GM19372 (cell line): ENCODE measurements around the gene ATP6V0C.
"Not testable (repeated sequence)": the region's sequence is repeated elsewhere in the genome, so short reads cannot be mapped to it uniquely, and the experiment has no call there.

ENCODE experiments used
- ATAC-seq: cut with Tn5 transposase; IDR thresholded peaks from one replicate; pipeline ENCODE4 v1.9.1; 2021; ENCODE audit warnings: mild to moderate bottlenecking, low read depth, moderate library complexity; ENCODE audit not compliant: unreplicated experiment

Gene ATP6V0C

DNA sequence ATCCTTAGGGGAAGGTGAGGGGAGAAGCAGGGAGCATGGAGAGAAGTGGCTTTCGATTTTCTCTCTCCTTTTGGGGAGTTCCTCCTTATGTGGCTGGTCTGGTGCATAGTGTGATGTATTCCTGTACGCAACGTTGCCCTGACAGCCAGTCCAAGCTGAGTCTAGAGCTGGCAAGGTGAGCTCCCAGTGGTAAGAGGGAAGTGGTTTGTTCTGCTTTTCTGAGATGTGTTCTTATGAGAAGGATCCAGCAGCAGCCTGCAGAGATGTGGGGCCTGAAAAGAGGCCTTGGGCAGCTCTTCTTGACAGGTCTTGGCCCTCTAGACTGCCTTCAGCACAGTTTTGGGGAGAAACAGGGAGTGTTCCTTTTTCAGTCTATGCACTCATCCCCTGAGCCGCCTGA, 27.2 kb downstream of the ATP6V0C start:
- not testable (repeated sequence) for ATAC-seq

GRCh38 chr16:2541409-2541808, 27.7 kb downstream of the ATP6V0C start:
- ATAC-seq = not testable (repeated sequence)

DNA sequence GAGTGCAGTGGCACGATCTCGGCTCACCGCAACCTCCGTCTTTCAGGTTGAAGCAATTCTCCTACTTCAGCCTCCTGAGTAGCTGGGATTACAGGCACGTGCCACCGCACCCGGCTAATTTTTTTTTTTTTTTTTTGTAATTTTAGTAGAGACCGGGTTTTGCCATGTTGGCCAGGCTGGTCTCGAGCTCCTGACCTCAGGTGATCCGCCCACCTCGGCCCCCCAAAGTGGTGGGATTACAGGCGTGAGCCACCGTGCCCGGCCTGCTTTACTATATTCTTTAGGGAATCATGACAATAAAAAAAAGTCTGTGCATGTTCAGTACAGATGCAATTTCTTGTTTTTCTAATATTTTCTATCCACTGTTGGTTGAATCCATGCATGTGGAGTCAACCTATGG, 30.0 kb downstream of the ATP6V0C start:
- not testable (repeated sequence) for ATAC-seq

DNA sequence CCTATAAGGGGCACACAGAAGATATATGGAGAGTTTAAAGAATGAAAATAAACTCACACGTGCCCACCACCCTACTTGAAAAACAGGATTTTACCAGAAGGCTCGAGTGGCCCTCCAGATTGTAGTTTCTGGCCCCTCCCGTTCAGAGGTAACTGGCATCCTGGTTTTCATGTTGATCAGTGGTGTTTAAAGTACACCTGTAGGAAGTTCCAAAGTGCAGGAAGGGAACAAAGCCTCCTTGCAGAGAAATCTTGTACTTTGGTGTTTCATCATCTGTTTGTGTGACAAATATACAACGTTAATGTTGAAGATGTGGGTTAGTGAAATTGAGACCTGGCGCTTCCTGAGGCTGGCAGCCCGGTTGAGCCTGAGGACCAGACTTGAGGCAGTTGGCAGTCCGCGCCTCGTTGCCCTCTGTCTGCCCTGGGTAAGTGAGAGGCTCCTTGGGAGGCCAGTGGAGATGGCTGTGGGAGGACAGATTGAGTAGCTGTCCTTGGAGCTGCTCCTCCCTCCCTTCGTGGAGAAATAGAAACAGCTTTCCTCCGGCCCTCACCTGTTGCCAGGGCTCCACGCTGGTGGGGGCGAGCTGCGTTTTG, 36.6 kb downstream of the ATP6V0C start:
- ATAC-seq = not testable (repeated sequence)

DNA sequence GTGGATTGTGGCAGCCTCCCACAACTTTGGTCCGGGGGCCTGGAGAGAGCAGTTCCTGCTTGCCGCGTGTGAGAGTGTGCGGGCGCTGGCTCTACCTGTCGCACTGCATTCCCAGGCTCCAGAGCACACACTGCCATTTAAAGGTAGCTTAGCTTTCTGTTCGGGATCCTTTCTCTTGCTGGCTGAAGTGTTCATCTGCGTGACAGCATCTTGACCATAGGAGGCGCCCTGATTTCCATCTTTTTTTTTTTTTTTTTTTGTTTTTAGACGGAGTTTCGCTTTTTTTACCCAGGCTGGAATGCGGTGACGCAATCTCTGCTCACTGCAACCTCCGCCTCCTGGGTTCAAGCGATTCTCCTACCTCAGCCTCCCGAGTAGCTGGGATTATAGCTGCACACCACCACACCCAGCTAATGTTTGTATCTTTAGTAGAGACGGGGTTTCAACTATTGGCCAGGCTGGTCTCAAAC, 37.7 kb downstream of the ATP6V0C start:
- ATAC-seq = not testable (repeated sequence)

GRCh38 chr16:2554709-2555425, 41.1 kb downstream of the ATP6V0C start:
- not testable (repeated sequence) for ATAC-seq

GRCh38 chr16:2557150-2557549, 43.4 kb downstream of the ATP6V0C start:
- not testable (repeated sequence) for ATAC-seq

GRCh38 chr16:2560131-2560797, 46.5 kb downstream of the ATP6V0C start:
- not testable (repeated sequence) for ATAC-seq

- ATAC-seq = not testable (repeated sequence)
Measured at GRCh38 chr16:2560798-2561133, 47.0 kb downstream of the ATP6V0C start.

- not testable (repeated sequence) for ATAC-seq
Measured at GRCh38 chr16:2567506-2567905, 53.8 kb downstream of the ATP6V0C start.

- ATAC-seq = not testable (repeated sequence)
Measured at GRCh38 chr16:2568573-2568972, 54.8 kb downstream of the ATP6V0C start.
